ENCODE data around the gene CAND2. TPM values are rescaled to one million over a fixed set of nuclear protein-coding genes. Genes with fewer than 3 reads are reported as not detected.

Gene CAND2
- total and polyA plus RNA-seq, 10 of the 15 experiments (the other 5 are each of a cell fraction or from before 2014, with no cell fraction given), result 0.03 to 1.9 (median 0.52) TPM

DNA sequence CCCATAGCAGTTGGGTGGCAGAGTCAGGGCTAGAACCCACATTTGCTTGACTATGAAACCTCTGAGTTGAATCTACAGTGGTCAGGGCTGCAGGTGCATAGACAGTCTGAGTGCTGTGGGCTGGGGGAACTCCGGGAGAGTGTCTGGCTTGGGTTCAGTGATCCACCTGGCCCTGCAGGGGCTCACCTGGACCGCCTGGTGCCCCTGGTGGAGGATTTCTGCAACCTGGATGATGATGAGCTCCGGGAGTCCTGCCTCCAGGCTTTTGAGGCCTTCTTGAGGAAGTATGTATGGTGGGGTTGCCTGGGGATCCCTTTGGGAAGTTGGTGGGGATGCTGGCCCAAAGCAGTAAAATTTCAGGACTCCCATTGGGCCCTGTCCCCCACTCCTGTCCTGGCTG is 16.3 kb downstream of the CAND2 start (continued):
- TF ChIP-seq ZNF384 (IDR thresholded peaks at IDR 0.05; ENCODE audit: borderline replicate concordance, low read depth, low read length) (no peak), NFIC (IDR thresholded peaks at IDR 0.05; ENCODE audit: low read depth, low read length) (no peak), IRF3 (IDR thresholded peaks at IDR 0.05) (no peak), CHD4 (IDR thresholded peaks at IDR 0.05) (no peak), CEBPZ (IDR thresholded peaks at IDR 0.05; ENCODE audit: low read depth, low read length) (no peak), HDGF (IDR thresholded peaks at IDR 0.05) (no peak), SP1 (IDR thresholded peaks at IDR 0.05; ENCODE audit: low read depth, low read length) (no peak), ESRRA (IDR thresholded peaks at IDR 0.05; ENCODE audit: low read length) (no peak), RAD21 (IDR thresholded peaks at IDR 0.05; ENCODE audit: insufficient read depth, low read depth, low read length) (no peak), ZBTB40 (IDR thresholded peaks at IDR 0.05; ENCODE audit: borderline replicate concordance) (no peak), GATAD2B (conservative IDR thresholded peaks at IDR 0.05; ENCODE audit: low read depth) (no peak), SMAD1 (IDR thresholded peaks at IDR 0.05; ENCODE audit: low read depth, partially characterized antibody) (no peak), ZNF217 (IDR thresholded peaks at IDR 0.05) (no peak)

All from GM12878 (cell line).